NT2/D1 (cell line): ENCODE measurements around the gene CNOT11.

ENCODE experiments used
- SUZ12 ChIP-seq: IDR thresholded peaks from 2 replicates; pipeline ENCODE4 v1.6.1; 2011; ENCODE audit not compliant: insufficient read length, insufficient read depth; ENCODE audit errors: extremely low read depth
- YY1 ChIP-seq: IDR thresholded peaks from 2 replicates; pipeline ENCODE4 v1.6.1; 2011; ENCODE audit not compliant: insufficient read length, insufficient read depth

DNA sequence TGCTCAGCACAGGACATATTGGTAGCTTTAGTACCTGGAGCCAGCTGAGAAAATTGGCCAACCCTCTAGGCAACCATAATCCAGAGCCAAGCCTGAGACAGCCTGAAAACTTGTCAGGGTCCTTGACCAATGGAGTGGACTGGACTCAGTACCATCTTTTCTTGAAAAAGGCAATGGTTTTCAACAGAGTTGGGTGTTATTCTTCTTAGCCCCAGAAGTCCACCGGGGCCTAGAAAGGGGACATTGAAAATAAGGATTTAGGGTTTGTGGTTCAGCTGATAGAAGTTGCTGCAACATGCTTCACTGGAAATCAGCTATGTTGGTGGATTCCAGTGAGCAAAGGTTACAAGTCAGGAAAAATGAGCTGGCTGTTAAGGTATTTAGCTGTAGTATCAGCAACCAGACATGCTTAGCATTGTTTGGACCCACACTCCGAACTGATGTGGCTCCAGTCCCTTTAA lies 22.1 kb upstream of the CNOT11 start:
- no peak for TF ChIP-seq YY1
- TF ChIP-seq SUZ12, result no peak
